SK-N-MC (cell line): ENCODE measurements around the gene RPP25L.

Source experiments
- EZH2 ChIP-seq: fragments of 200-600 bp; sonication (generic); IDR thresholded peaks from one replicate; pipeline ENCODE4 v1.6.1; 2017; ENCODE audit warnings: antibody characterized with exemption
- FOXP2 ChIP-seq: optimal IDR thresholded peaks from 2 replicates; pipeline ENCODE3; 2011; ENCODE audit warnings: mild to moderate bottlenecking, moderate library complexity; ENCODE audit not compliant: insufficient read depth; ENCODE audit errors: extremely low read length, control extremely low read depth
- POLR2AphosphoS5 ChIP-seq: IDR thresholded peaks from 2 replicates; pipeline ENCODE4 v1.6.1; 2012; ENCODE audit warnings: mild to moderate bottlenecking, low read depth, low read length, borderline replicate concordance

GRCh38 chr9:34582787-34583186 lies 29.1 kb downstream of the RPP25L start:
- TF ChIP-seq POLR2AphosphoS5 (no peak), EZH2 (no peak), FOXP2 (no peak)
